HepG2 (cell line): ENCODE measurements around the gene PARD3. TPM values are rescaled to one million over a fixed set of nuclear protein-coding genes. Genes with fewer than 3 reads are reported as not detected.

ENCODE experiments used
- CC2D1A ChIP-seq: sonication (generic); formaldehyde crosslinking; IDR thresholded peaks from 2 replicates; pipeline ENCODE4 v1.8.1; 2023; ENCODE audit warnings: mild to moderate bottlenecking, missing genetic modification reagents
- ELF3 ChIP-seq: IDR thresholded peaks from 2 replicates; pipeline ENCODE4 v1.6.1; 2016; ENCODE audit warnings: missing genetic modification reagents, missing compliant biosample characterization
- FOSL1 ChIP-seq: sonication (generic); formaldehyde crosslinking; IDR thresholded peaks from 2 replicates; pipeline ENCODE4 v1.9.0; 2021; ENCODE audit warnings: missing genetic modification reagents, borderline replicate concordance
- FOXK2 ChIP-seq: fragments of 450-650 bp; IDR thresholded peaks from 2 replicates; pipeline ENCODE4 v1.6.1; 2016
- HMG20B ChIP-seq: conservative IDR thresholded peaks from 2 replicates; pipeline ENCODE4 v1.6.1; 2016; ENCODE audit warnings: missing genetic modification reagents, missing compliant biosample characterization
- HNF4G ChIP-seq, 2 experiments: sonication (generic) in 1 of 2; formaldehyde crosslinking in 1 of 2; IDR thresholded peaks; 2 replicates each; pipeline versions ENCODE4 v1.4.0 to v1.6.1; 2011 to 2020; ENCODE audit warnings: borderline replicate concordance in 2 of 2, low read depth in 2 of 2, mild to moderate bottlenecking in 2 of 2, low read length in 1 of 2, missing genetic modification reagents in 1 of 2, moderate library complexity in 1 of 2
- JUNB ChIP-seq: sonication (generic); formaldehyde crosslinking; IDR thresholded peaks from 2 replicates; pipeline ENCODE4 v1.8.0; 2022; ENCODE audit warnings: missing genetic modification reagents, mild to moderate bottlenecking, borderline replicate concordance
- MAFG ChIP-seq: sonication (generic); formaldehyde crosslinking; IDR thresholded peaks from 2 replicates; pipeline ENCODE4 v1.5.1; 2020; ENCODE audit warnings: mild to moderate bottlenecking, missing genetic modification reagents
- YEATS2 ChIP-seq: sonication (generic); formaldehyde crosslinking; IDR thresholded peaks from 2 replicates; pipeline ENCODE4 v1.4.0; 2020; ENCODE audit warnings: missing genetic modification reagents, borderline replicate concordance
- ZNF33A ChIP-seq: sonication (generic); formaldehyde crosslinking; IDR thresholded peaks from 2 replicates; pipeline ENCODE4 v1.5.1; 2020; ENCODE audit warnings: missing genetic modification reagents, mild to moderate bottlenecking, moderate library complexity, borderline replicate concordance
- ZNF354B ChIP-seq: sonication (generic); formaldehyde crosslinking; IDR thresholded peaks from 2 replicates; pipeline ENCODE4 v1.8.0; 2022; ENCODE audit warnings: mild to moderate bottlenecking, missing genetic modification reagents
- ZNF432 ChIP-seq: sonication (generic); formaldehyde crosslinking; IDR thresholded peaks from 2 replicates; pipeline ENCODE4 v1.5.0; 2020; ENCODE audit warnings: missing genetic modification reagents, mild to moderate bottlenecking, borderline replicate concordance
- ZNF550 ChIP-seq: sonication (generic); formaldehyde crosslinking; IDR thresholded peaks from 2 replicates; pipeline ENCODE4 v1.4.0; 2020; ENCODE audit warnings: mild to moderate bottlenecking, missing genetic modification reagents, borderline replicate concordance
- ZNF775 ChIP-seq: sonication (generic); formaldehyde crosslinking; IDR thresholded peaks from 2 replicates; pipeline ENCODE4 v1.4.0; 2020; ENCODE audit warnings: missing genetic modification reagents, mild to moderate bottlenecking, moderate library complexity, borderline replicate concordance
- polyA plus RNA-seq, 8 experiments: library from polyadenylated mRNA; depleted of rRNA in 3 of 8; stranded (reverse) in 7 of 8; unstranded in 1 of 8; fragments of >200 nt; fragmentation: Illumina TruSeq in 4 of 8; extraction: Trizol in 4 of 8; gene quantifications; 2 replicates each; pipeline versions ENCODE4 v1.2.1 to v1.2.3, GENCODE V29; 2011 to 2016; ENCODE audit warnings: low read depth in 4 of 8, missing spikeins in 1 of 8, mixed read lengths in 1 of 8; ENCODE audit not compliant: insufficient read depth in 1 of 8
- total RNA-seq, 5 experiments: library from RNA; depleted of rRNA; stranded (reverse); fragments of >200 nt; fragmentation: Illumina TruSeq; extraction: Trizol; gene quantifications; 2 replicates each; pipeline ENCODE4 v1.2.3, GENCODE V29; 2016; ENCODE audit warnings: low read depth in 1 of 5
- TF ChIP-seq, protein P1 (sequence below): IDR thresholded peaks from 2 replicates; pipeline ENCODE4 v1.6.1; 2012; ENCODE audit warnings: inconsistent platforms
- TF ChIP-seq, protein P2 (sequence below): sonication (generic); formaldehyde crosslinking; IDR thresholded peaks from 2 replicates; pipeline ENCODE4 v1.8.1; 2023; ENCODE audit warnings: mild to moderate bottlenecking, missing genetic modification reagents, borderline replicate concordance
- TF ChIP-seq, protein P3 (sequence below): sonication (generic); formaldehyde crosslinking; IDR thresholded peaks from 2 replicates; pipeline ENCODE4 v1.5.0; 2020; ENCODE audit warnings: missing genetic modification reagents
- TF ChIP-seq, protein P4 (sequence below), 2 experiments: fragments of 450-650 bp in 1 of 2; sonication (generic) in 1 of 2; formaldehyde crosslinking in 1 of 2; IDR thresholded peaks; 2 replicates each; pipeline versions ENCODE4 v1.6.1 to v1.8.0; 2016 to 2022; ENCODE audit warnings: antibody characterized with exemption in 1 of 2, mild to moderate bottlenecking in 1 of 2, missing genetic modification reagents in 1 of 2

Gene PARD3
- total and polyA plus RNA-seq, 2 of the 13 experiments (the other 11 are each of a cell fraction or from before 2014, with no cell fraction given) = 40.9 to 60.0 TPM

DNA sequence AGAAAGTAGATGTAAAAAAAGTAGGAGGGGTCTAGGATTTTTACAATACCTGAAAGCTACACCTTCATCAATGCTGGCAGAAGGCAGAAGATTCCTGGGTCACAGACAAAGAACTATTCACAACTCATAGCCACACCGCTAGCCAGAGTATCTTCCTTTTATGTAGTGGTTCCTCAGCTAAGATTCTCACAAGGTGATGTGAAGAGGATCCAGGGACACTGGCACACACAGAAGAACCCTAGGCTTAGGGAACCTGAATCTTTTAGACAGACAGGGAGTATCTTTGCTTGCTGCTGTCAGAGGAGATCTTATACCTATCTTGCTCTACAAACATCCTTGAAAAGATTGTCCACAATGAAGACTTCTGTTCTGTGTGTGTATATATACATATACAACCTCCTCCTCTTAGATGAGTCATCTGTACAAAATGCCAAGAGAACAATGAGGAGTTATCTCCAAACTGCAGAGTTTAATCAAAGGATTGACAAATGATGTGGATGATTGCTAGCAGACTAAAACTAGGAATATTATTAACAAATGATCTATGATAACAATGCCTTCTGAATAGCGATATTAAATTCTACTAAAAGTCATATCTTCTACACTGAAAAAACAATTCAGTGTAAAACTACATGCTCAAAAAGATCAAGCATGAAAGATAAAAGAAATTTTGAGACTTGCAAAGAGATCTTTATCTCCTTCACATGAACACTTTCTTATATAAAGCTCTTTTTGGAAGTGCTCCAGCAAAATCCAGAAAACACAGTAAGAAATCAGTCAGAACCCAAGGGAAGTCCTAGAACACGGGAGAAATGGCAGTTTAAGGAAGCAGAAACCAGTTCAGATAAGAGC, 409.3 kb downstream of the PARD3 start (continued):
- TF ChIP-seq JUNB (peak; percentile 69; the same call in 1 of the 2 replicates), HNF4G (IDR thresholded peaks at IDR 0.05; ENCODE audit: borderline replicate concordance, low read depth, low read length) (no peak), HNF4G (CRISPR knock-in tag; IDR thresholded peaks at IDR 0.05; ENCODE audit: borderline replicate concordance, low read depth) (no peak), ZNF33A (CRISPR knock-in tag) (no peak), HMG20B (CRISPR knock-in tag) (no peak), CC2D1A (CRISPR knock-in tag) (no peak), ZNF550 (CRISPR knock-in tag) (no peak), ELF3 (CRISPR knock-in tag) (0 out of 2 replicates have a peak, but pooled peaks have one; percentile 21), ZNF354B (CRISPR knock-in tag) (no peak), ZNF775 (CRISPR knock-in tag) (no peak), YEATS2 (CRISPR knock-in tag) (no peak), FOXK2 (no peak), FOSL1 (CRISPR knock-in tag) (peak; percentile 81; the same call in 1 of the 2 replicates), ZNF432 (CRISPR knock-in tag) (no peak), MAFG (no peak)
- TF ChIP-seq, protein P1, sequence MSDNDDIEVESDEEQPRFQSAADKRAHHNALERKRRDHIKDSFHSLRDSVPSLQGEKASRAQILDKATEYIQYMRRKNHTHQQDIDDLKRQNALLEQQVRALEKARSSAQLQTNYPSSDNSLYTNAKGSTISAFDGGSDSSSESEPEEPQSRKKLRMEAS = no peak
- TF ChIP-seq, protein P2, sequence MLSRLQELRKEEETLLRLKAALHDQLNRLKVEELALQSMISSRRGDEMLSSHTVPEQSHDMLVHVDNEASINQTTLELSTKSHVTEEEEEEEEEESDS = no peak
- TF ChIP-seq, protein P3, sequence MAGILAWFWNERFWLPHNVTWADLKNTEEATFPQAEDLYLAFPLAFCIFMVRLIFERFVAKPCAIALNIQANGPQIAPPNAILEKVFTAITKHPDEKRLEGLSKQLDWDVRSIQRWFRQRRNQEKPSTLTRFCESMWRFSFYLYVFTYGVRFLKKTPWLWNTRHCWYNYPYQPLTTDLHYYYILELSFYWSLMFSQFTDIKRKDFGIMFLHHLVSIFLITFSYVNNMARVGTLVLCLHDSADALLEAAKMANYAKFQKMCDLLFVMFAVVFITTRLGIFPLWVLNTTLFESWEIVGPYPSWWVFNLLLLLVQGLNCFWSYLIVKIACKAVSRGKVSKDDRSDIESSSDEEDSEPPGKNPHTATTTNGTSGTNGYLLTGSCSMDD (CRISPR knock-in tag) = no peak
- TF ChIP-seq, protein P4, sequence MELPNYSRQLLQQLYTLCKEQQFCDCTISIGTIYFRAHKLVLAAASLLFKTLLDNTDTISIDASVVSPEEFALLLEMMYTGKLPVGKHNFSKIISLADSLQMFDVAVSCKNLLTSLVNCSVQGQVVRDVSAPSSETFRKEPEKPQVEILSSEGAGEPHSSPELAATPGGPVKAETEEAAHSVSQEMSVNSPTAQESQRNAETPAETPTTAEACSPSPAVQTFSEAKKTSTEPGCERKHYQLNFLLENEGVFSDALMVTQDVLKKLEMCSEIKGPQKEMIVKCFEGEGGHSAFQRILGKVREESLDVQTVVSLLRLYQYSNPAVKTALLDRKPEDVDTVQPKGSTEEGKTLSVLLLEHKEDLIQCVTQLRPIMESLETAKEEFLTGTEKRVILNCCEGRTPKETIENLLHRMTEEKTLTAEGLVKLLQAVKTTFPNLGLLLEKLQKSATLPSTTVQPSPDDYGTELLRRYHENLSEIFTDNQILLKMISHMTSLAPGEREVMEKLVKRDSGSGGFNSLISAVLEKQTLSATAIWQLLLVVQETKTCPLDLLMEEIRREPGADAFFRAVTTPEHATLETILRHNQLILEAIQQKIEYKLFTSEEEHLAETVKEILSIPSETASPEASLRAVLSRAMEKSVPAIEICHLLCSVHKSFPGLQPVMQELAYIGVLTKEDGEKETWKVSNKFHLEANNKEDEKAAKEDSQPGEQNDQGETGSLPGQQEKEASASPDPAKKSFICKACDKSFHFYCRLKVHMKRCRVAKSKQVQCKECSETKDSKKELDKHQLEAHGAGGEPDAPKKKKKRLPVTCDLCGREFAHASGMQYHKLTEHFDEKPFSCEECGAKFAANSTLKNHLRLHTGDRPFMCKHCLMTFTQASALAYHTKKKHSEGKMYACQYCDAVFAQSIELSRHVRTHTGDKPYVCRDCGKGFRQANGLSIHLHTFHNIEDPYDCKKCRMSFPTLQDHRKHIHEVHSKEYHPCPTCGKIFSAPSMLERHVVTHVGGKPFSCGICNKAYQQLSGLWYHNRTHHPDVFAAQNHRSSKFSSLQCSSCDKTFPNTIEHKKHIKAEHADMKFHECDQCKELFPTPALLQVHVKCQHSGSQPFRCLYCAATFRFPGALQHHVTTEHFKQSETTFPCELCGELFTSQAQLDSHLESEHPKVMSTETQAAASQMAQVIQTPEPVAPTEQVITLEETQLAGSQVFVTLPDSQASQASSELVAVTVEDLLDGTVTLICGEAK (IDR thresholded peaks at IDR 0.05) = no peak
- TF ChIP-seq, protein P4 (CRISPR knock-in tag; IDR thresholded peaks at IDR 0.05) = no peak
